ENCODE results near the gene TTLL8. TPM values are rescaled to one million over a fixed set of nuclear protein-coding genes. Genes with fewer than 3 reads are reported as not detected.

TTLL8 gene
- total RNA-seq, 1 experiment from 2014 or later, result not detected

DNA sequence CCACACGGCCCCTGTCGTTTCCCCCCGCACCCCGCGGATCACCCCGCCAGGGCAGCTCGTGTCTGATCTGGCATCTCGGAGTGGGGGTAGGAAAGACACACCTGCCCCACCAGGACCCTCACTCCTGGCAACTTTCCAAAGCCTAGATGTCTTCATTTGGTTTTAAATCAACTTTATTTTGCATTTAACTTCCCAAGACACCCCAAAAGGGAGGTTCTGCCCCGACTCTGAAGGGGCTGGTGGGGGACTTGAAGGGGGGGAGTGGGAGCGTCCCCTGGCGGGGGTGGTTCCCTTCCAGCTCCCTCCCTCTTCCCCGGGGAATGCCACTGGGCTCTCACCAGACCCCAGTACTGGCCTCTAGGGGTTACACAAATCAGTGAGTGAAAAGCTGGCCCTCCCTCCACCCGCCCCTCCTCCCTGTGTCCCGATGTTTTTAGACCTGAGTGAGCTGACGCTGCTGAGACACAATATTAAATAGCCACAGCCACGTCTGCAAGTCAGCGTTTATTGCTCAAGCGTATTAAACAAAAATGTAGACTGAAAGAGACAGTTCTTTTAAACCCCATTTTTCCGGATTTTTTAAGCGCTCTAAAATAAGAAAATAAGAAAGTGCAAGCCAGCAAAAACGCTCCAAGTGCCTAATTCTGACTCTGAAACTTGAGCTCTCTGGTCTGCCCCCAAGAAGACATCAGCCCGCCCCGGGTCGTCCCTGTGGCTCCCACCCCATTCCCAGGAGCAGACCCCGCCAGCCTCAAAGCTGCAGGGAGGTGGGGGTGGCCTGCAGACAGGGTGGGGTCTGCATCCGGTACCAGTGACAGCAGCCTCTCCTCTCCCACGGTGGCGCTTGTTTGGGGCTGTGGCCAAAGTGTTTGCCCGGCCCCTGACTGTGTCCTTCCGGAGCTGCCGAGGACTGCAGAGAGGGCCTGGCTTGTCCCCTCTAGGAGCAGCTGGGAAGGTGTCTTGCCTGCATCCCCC is 1.1 kb upstream of the TTLL8 start:
- Histone ChIP-seq H3K27me3 (ENCODE audit: control insufficient read depth, insufficient read depth, low read length) (no peaks in the 10 kb centered on the region), H3K9me3 (ENCODE audit: control insufficient read depth, insufficient read depth, low read depth, low read length) (no peaks in the 10 kb centered on the region), H3K4me3 (ENCODE audit: low read depth in 2 of 2, low read length in 2 of 2) (no peak overlapping the region), H3K36me3 (ENCODE audit: control insufficient read depth, insufficient read depth, low read length) (no peaks in the 10 kb centered on the region), H3K4me1 (ENCODE audit: control insufficient read depth, insufficient read depth, low read length) (no peaks in the 10 kb centered on the region), H3K27ac (ENCODE audit: low read length) (no peak overlapping the region)
- peak; percentile 52; the same call in 1 of the 2 replicates for ATAC-seq
- DNase-seq (ENCODE audit: low read depth, low spot score), result no peak
- CTCF ChIA-PET, result no interaction called here
- in situ Hi-C loops (cut with HindIII; ENCODE audit: low pct_unique_long_range_greater_than_20kb, low sequenced_read_pairs) (no loop called here), intact Hi-C loops (cut with micrococcal nuclease; ENCODE audit: unreplicated experiment) (no loop called here)
- no TSS peak for BruUV-seq (replicated peaks)
- TF ChIP-seq POLR2AphosphoS5 (IDR thresholded peaks at IDR 0.05; ENCODE audit: low read depth, low read length), result no peak
- TF ChIP-seq TCF7L2 (IDR thresholded peaks at IDR 0.05; ENCODE audit: low read depth, low read length), result no peak
- no peak for TF ChIP-seq SIN3A (IDR thresholded peaks at IDR 0.05; ENCODE audit: borderline replicate concordance, insufficient read depth, low read depth, low read length)
- TF ChIP-seq, protein P1, sequence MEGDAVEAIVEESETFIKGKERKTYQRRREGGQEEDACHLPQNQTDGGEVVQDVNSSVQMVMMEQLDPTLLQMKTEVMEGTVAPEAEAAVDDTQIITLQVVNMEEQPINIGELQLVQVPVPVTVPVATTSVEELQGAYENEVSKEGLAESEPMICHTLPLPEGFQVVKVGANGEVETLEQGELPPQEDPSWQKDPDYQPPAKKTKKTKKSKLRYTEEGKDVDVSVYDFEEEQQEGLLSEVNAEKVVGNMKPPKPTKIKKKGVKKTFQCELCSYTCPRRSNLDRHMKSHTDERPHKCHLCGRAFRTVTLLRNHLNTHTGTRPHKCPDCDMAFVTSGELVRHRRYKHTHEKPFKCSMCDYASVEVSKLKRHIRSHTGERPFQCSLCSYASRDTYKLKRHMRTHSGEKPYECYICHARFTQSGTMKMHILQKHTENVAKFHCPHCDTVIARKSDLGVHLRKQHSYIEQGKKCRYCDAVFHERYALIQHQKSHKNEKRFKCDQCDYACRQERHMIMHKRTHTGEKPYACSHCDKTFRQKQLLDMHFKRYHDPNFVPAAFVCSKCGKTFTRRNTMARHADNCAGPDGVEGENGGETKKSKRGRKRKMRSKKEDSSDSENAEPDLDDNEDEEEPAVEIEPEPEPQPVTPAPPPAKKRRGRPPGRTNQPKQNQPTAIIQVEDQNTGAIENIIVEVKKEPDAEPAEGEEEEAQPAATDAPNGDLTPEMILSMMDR (IDR thresholded peaks at IDR 0.05), result no peak
- TF ChIP-seq, protein P2, sequence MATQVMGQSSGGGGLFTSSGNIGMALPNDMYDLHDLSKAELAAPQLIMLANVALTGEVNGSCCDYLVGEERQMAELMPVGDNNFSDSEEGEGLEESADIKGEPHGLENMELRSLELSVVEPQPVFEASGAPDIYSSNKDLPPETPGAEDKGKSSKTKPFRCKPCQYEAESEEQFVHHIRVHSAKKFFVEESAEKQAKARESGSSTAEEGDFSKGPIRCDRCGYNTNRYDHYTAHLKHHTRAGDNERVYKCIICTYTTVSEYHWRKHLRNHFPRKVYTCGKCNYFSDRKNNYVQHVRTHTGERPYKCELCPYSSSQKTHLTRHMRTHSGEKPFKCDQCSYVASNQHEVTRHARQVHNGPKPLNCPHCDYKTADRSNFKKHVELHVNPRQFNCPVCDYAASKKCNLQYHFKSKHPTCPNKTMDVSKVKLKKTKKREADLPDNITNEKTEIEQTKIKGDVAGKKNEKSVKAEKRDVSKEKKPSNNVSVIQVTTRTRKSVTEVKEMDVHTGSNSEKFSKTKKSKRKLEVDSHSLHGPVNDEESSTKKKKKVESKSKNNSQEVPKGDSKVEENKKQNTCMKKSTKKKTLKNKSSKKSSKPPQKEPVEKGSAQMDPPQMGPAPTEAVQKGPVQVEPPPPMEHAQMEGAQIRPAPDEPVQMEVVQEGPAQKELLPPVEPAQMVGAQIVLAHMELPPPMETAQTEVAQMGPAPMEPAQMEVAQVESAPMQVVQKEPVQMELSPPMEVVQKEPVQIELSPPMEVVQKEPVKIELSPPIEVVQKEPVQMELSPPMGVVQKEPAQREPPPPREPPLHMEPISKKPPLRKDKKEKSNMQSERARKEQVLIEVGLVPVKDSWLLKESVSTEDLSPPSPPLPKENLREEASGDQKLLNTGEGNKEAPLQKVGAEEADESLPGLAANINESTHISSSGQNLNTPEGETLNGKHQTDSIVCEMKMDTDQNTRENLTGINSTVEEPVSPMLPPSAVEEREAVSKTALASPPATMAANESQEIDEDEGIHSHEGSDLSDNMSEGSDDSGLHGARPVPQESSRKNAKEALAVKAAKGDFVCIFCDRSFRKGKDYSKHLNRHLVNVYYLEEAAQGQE (IDR thresholded peaks at IDR 0.05; ENCODE audit: insufficient read depth in 1 of 2, low read depth in 2 of 2, low read length in 1 of 2), result no peak
- POLR2A ChIA-PET, result no interaction called here

DNA sequence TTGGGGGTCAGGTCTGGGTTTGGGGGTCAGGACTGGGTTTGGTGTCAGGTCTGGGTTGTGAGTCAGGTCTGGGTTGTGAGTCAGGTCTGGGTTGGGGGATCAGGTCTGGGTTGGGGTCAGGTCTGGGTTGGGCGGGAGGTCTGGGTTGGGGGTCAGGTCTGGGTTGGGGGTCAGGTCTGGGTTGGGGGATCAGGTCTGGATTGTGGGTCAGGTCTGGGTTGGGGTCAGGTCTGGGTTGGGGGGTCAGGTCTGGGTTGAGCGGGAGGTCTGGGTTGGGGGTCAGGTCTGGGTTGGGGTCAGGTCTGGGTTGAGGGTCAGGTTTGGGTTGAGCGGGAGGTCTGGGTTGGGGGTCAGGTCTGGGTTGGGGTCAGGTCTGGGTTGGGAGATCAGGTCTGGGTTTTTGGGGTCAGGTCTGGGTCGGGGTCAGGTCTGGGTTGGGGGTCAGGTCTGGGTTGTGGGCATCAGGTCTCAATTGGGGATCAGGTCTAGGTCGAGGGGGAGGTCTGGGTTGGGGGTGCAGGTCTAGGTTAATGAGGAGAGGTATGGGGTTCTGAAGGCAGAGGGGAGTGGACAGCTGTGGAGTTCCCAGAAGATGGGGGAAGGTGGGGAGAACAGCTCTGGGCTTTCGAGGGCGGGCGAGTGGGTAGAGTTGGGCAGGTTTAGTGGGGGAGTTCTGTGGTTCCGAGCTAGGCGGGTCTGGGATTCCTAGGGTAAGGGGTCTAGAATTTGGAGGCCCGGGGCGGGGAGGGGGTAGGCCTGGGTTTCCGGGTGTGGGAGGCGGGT is 629 bp downstream of the TTLL8 start:
- DNase-seq (ENCODE audit: low read depth, low spot score) (no peak), ATAC-seq (no peak)
- TF ChIP-seq TCF7L2 (IDR thresholded peaks at IDR 0.05; ENCODE audit: low read depth, low read length) (no peak), POLR2AphosphoS5 (IDR thresholded peaks at IDR 0.05; ENCODE audit: low read depth, low read length) (no peak), SIN3A (IDR thresholded peaks at IDR 0.05; ENCODE audit: borderline replicate concordance, insufficient read depth, low read depth, low read length) (no peak)
- TF ChIP-seq, protein P2 (IDR thresholded peaks at IDR 0.05; ENCODE audit: insufficient read depth in 1 of 2, low read depth in 2 of 2, low read length in 1 of 2), result no peak
- TF ChIP-seq, protein P1 (IDR thresholded peaks at IDR 0.05), result no peak
- ChIA-PET POLR2A (no interaction called here), CTCF (no interaction called here)
- H3K9me3 ChIP-seq (ENCODE audit: control insufficient read depth, insufficient read depth, low read depth, low read length), result no peaks in the 10 kb centered on the region
- H3K27me3 ChIP-seq (ENCODE audit: control insufficient read depth, insufficient read depth, low read length), result no peaks in the 10 kb centered on the region
- no peaks in the 10 kb centered on the region for H3K36me3 ChIP-seq (ENCODE audit: control insufficient read depth, insufficient read depth, low read length)
- H3K4me3 ChIP-seq (ENCODE audit: low read depth in 2 of 2, low read length in 2 of 2), result no peak overlapping the region
- intact Hi-C loops (cut with micrococcal nuclease; ENCODE audit: unreplicated experiment), result no loop called here
- in situ Hi-C loops (cut with HindIII; ENCODE audit: low pct_unique_long_range_greater_than_20kb, low sequenced_read_pairs), result no loop called here
- no peak overlapping the region for H3K27ac ChIP-seq (ENCODE audit: low read length)
- BruUV-seq (replicated peaks), result no TSS peak
- H3K4me1 ChIP-seq (ENCODE audit: control insufficient read depth, insufficient read depth, low read length), result no peaks in the 10 kb centered on the region

All from Panc1 (cell line).